HEK293 (cell line): ENCODE measurements around the gene CHRNA5.

ENCODE experiments used
- CTCF ChIP-seq: fragments of 450-650 bp; formaldehyde crosslinking; IDR thresholded peaks from 2 replicates; pipeline ENCODE4 v1.5.1; 2016; ENCODE audit warnings: missing biosample characterization, missing genetic modification characterization
- HOXC10 ChIP-seq: sonication (generic); formaldehyde crosslinking; IDR thresholded peaks from 2 replicates; pipeline ENCODE4 v1.8.1; 2023; ENCODE audit warnings: mild to moderate bottlenecking, missing genetic modification reagents
- KLF16 ChIP-seq: fragments of 450-650 bp; formaldehyde crosslinking; IDR thresholded peaks from 2 replicates; pipeline ENCODE4 v1.5.1; 2017; ENCODE audit warnings: missing biosample characterization, missing genetic modification characterization
- SALL2 ChIP-seq: fragments of 450-650 bp; formaldehyde crosslinking; IDR thresholded peaks from 2 replicates; pipeline ENCODE4 v1.5.0; 2017; ENCODE audit warnings: missing biosample characterization, mild to moderate bottlenecking, missing genetic modification characterization, borderline replicate concordance
- SP3 ChIP-seq: fragments of 450-650 bp; formaldehyde crosslinking; IDR thresholded peaks from 2 replicates; pipeline ENCODE4 v1.5.1; 2016; ENCODE audit warnings: missing biosample characterization, missing genetic modification characterization
- TCF7L2 ChIP-seq: IDR thresholded peaks from 2 replicates; pipeline ENCODE4 v1.6.1; 2011; ENCODE audit warnings: low read depth, mild to moderate bottlenecking, inconsistent platforms, low read length, moderate library complexity, borderline replicate concordance
- ZBTB10 ChIP-seq: fragments of 450-650 bp; formaldehyde crosslinking; IDR thresholded peaks from 2 replicates; pipeline ENCODE4 v1.5.1; 2016; ENCODE audit warnings: missing biosample characterization, missing genetic modification characterization
- ZNF792 ChIP-seq: fragments of 450-650 bp; formaldehyde crosslinking; IDR thresholded peaks from 2 replicates; pipeline ENCODE4 v1.5.1; 2016; ENCODE audit warnings: missing biosample characterization, missing genetic modification characterization

GRCh38 chr15:78638658-78639314 is 73.5 kb downstream of the CHRNA5 start:
- TF ChIP-seq CTCF (tag by site-specific recombination) (peak; percentile 55), TCF7L2 (no peak), SP3 (no peak), SALL2 (tag by site-specific recombination) (no peak), ZNF792 (tag by site-specific recombination) (no peak), KLF16 (tag by site-specific recombination) (no peak), HOXC10 (CRISPR knock-in tag) (no peak), ZBTB10 (peak; percentile 57; the same call in 1 of the 2 replicates)
